Parathyroid adenoma (tissue), 2 donors: ENCODE data around the gene FBXW7.

ENCODE experiments used
- H2AFZ ChIP-seq: fragments of 300-600 bp; sonication (generic); one replicate; pipeline ENCODE4 v1.7.0; 2017; ENCODE audit warnings: antibody characterized with exemption, mild to moderate bottlenecking
- H3K27ac ChIP-seq: fragments of 300-600 bp; sonication (generic); one replicate; pipeline ENCODE4 v1.7.0; 2017
- H3K27me3 ChIP-seq: fragments of 300-600 bp; sonication (generic); one replicate; pipeline ENCODE4 v1.7.0; 2017; ENCODE audit warnings: low read length; ENCODE audit not compliant: control insufficient read depth, insufficient read depth
- H3K36me3 ChIP-seq: fragments of 300-600 bp; sonication (generic); one replicate; pipeline ENCODE4 v1.7.0; 2017; ENCODE audit warnings: low read length; ENCODE audit not compliant: control insufficient read depth, insufficient read depth
- H3K4me1 ChIP-seq: fragments of 300-600 bp; sonication (generic); one replicate; pipeline ENCODE4 v1.7.0; 2017; ENCODE audit warnings: control low read depth
- H3K4me2 ChIP-seq: fragments of 300-600 bp; sonication (generic); one replicate; pipeline ENCODE4 v1.7.0; 2017; ENCODE audit warnings: low read length
- H3K4me3 ChIP-seq: fragments of 300-600 bp; sonication (generic); one replicate; pipeline ENCODE4 v1.7.0; 2017; ENCODE audit warnings: low read depth, low read length
- H3K79me2 ChIP-seq: fragments of 300-600 bp; sonication (generic); one replicate; pipeline ENCODE4 v1.7.0; 2017; ENCODE audit warnings: control low read depth
- H3K9ac ChIP-seq: fragments of 300-600 bp; sonication (generic); one replicate; pipeline ENCODE4 v1.7.0; 2017; ENCODE audit warnings: mild to moderate bottlenecking
- H3K9me3 ChIP-seq: fragments of 300-600 bp; sonication (generic); one replicate; pipeline ENCODE4 v1.7.0; 2017; ENCODE audit warnings: low read length; ENCODE audit not compliant: control insufficient read depth
- CTCF ChIP-seq: fragments of 300-600 bp; sonication (generic); IDR thresholded peaks from one replicate; pipeline ENCODE4 v1.7.0; 2017; ENCODE audit warnings: antibody characterized with exemption, mild to moderate bottlenecking
- donor health status: primary hyperparathyroidism.

Gene FBXW7

GRCh38 chr4:152471251-152471792 is 64.6 kb downstream of the FBXW7 start:
- no peaks in the 10 kb centered on the region for H3K36me3 ChIP-seq
- no peaks in the 10 kb centered on the region for H3K4me1 ChIP-seq
- H3K9me3 ChIP-seq: no peaks in the 10 kb centered on the region
- no peaks in the 10 kb centered on the region for H3K27me3 ChIP-seq
- no peak overlapping the region for H3K27ac ChIP-seq
- peaks cover 2% of the 10 kb centered on the region for H3K79me2 ChIP-seq
- no peak for TF ChIP-seq CTCF
- H3K9ac ChIP-seq: no peak overlapping the region
- H2AFZ ChIP-seq: no peak overlapping the region
- H3K4me2 ChIP-seq: no peak overlapping the region
- H3K4me3 ChIP-seq: no peak overlapping the region

- no peaks in the 10 kb centered on the region for H3K36me3 ChIP-seq
- TF ChIP-seq CTCF: no peak
- no peaks in the 10 kb centered on the region for H3K4me1 ChIP-seq
- H3K27me3 ChIP-seq: no peaks in the 10 kb centered on the region
- no peak overlapping the region for H3K27ac ChIP-seq
- no peaks in the 10 kb centered on the region for H3K79me2 ChIP-seq
- H3K4me3 ChIP-seq: no peak overlapping the region
- no peak overlapping the region for H2AFZ ChIP-seq
- no peaks in the 10 kb centered on the region for H3K9me3 ChIP-seq
- no peak overlapping the region for H3K9ac ChIP-seq
- H3K4me2 ChIP-seq: no peak overlapping the region
These were observed 67.5 kb downstream of the FBXW7 start for GRCh38 chr4:152468408-152468807.

GRCh38 chr4:152467101-152467500 is 68.8 kb downstream of the FBXW7 start:
- H3K9ac ChIP-seq: no peak overlapping the region
- H3K79me2 ChIP-seq: no peaks in the 10 kb centered on the region
- no peak overlapping the region for H3K4me3 ChIP-seq
- no peaks in the 10 kb centered on the region for H3K4me1 ChIP-seq
- H3K36me3 ChIP-seq: no peaks in the 10 kb centered on the region
- no peak overlapping the region for H3K4me2 ChIP-seq
- no peak for TF ChIP-seq CTCF
- no peak overlapping the region for H2AFZ ChIP-seq
- no peaks in the 10 kb centered on the region for H3K9me3 ChIP-seq
- no peak overlapping the region for H3K27ac ChIP-seq
- H3K27me3 ChIP-seq: no peaks in the 10 kb centered on the region

GRCh38 chr4:152464030-152464823 is 71.7 kb downstream of the FBXW7 start:
- H3K4me2 ChIP-seq: no peak overlapping the region
- no peak for TF ChIP-seq CTCF
- no peaks in the 10 kb centered on the region for H3K9me3 ChIP-seq
- H3K27ac ChIP-seq: no peak overlapping the region
- no peak overlapping the region for H2AFZ ChIP-seq
- no peak overlapping the region for H3K9ac ChIP-seq
- H3K36me3 ChIP-seq: no peaks in the 10 kb centered on the region
- no peaks in the 10 kb centered on the region for H3K4me1 ChIP-seq
- H3K4me3 ChIP-seq: no peak overlapping the region
- H3K79me2 ChIP-seq: no peaks in the 10 kb centered on the region
- H3K27me3 ChIP-seq: no peaks in the 10 kb centered on the region

GRCh38 chr4:152463562-152463961 is 72.3 kb downstream of the FBXW7 start:
- Histone ChIP-seq H3K9me3 (no peaks in the 10 kb centered on the region), H3K4me1 (no peaks in the 10 kb centered on the region), H3K27me3 (no peaks in the 10 kb centered on the region), H3K36me3 (no peaks in the 10 kb centered on the region), H3K9ac (no peak overlapping the region), H3K4me3 (no peak overlapping the region), H2AFZ (no peak overlapping the region), H3K79me2 (no peaks in the 10 kb centered on the region), H3K4me2 (no peak overlapping the region), H3K27ac (no peak overlapping the region)
- TF ChIP-seq CTCF: no peak
